ENCODE data around the gene LRRK1. TPM values are rescaled to one million over a fixed set of nuclear protein-coding genes. Genes with fewer than 3 reads are reported as not detected.

The LRRK1 gene
- total and polyA plus RNA-seq, 2 experiments from 2014 or later, result 6.2 to 6.4 TPM

DNA sequence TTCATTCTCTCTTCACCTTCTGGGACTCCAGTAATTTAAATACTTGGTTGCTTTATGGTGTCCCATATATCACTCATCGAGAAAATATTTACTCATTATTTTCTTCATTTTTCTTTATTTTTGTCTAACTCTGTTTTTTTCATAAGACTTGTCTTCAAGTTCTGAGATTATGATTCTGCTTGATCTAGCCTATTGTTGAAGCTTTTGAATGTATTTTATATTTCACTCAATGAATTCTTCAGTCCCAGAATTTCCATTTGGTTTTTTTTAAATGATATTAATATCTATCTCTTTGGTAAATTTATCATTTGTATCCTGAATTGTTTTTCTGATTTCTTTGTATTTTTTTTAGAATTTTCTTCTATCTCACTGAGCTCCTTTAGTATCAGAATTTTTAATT is 117.0 kb downstream of the LRRK1 start:
- Histone ChIP-seq H3K79me2 (ENCODE audit: insufficient read depth) (no peaks in the 10 kb centered on the region), H3K4me2 (ENCODE audit: unreplicated experiment) (no peak overlapping the region), H3K27ac (no peak overlapping the region), H3K27me3 (replicated peaks; ENCODE audit: insufficient read depth) (no peaks in the 10 kb centered on the region), H4K20me1 (ENCODE audit: insufficient read depth) (no peaks in the 10 kb centered on the region), H2AFZ (no peak overlapping the region), H3K4me3 (no peak overlapping the region), H3K9me2 (ENCODE audit: insufficient read depth) (no peaks in the 10 kb centered on the region), H3K4me1 (ENCODE audit: insufficient read depth) (no peaks in the 10 kb centered on the region), H3K36me3 (ENCODE audit: low read depth) (no peaks in the 10 kb centered on the region), H3F3A (ENCODE audit: insufficient read depth) (no peaks in the 10 kb centered on the region), H3K9ac (no peak overlapping the region), H3K9me3 (ENCODE audit: low read depth) (no peaks in the 10 kb centered on the region)
- no peak for DNase-seq
- in situ Hi-C loops (cut with MboI), result no loop called here
- TF ChIP-seq EZH2 (IDR thresholded peaks at IDR 0.05; ENCODE audit: insufficient read depth, poor library complexity, severe bottlenecking) (no peak), EZH2phosphoT487 (IDR thresholded peaks at IDR 0.05; ENCODE audit: insufficient read depth, low read depth) (no peak)
- WGBS, 2 experiments (ENCODE audit: low coverage in 1 of 2, low lambda C conversion rate in 2 of 2, missing lambda C conversion rate in 2 of 2), result 93 to 100% methylated on average over 1 of the region's 1 CpG

GRCh38 chr15:101037090-101037830 is 118.1 kb downstream of the LRRK1 start:
- H3K4me3 ChIP-seq, result no peak overlapping the region
- H3K79me2 ChIP-seq (ENCODE audit: insufficient read depth), result no peaks in the 10 kb centered on the region
- H3K36me3 ChIP-seq (ENCODE audit: low read depth), result no peaks in the 10 kb centered on the region
- no peak overlapping the region for H3K27ac ChIP-seq
- no peak overlapping the region for H2AFZ ChIP-seq
- H3K9ac ChIP-seq, result no peak overlapping the region
- 98 to 100% methylated on average over 3 of the region's 3 CpGs for WGBS, 2 experiments (ENCODE audit: low coverage in 1 of 2, low lambda C conversion rate in 2 of 2, missing lambda C conversion rate in 2 of 2)
- in situ Hi-C loops (cut with MboI), result no loop called here
- H3F3A ChIP-seq (ENCODE audit: insufficient read depth), result no peaks in the 10 kb centered on the region
- no peak overlapping the region for H3K4me2 ChIP-seq (ENCODE audit: unreplicated experiment)
- DNase-seq, result no peak
- no peaks in the 10 kb centered on the region for H3K27me3 ChIP-seq (replicated peaks; ENCODE audit: insufficient read depth)
- H3K9me2 ChIP-seq (ENCODE audit: insufficient read depth), result no peaks in the 10 kb centered on the region
- H3K4me1 ChIP-seq (ENCODE audit: insufficient read depth), result no peaks in the 10 kb centered on the region
- no peaks in the 10 kb centered on the region for H3K9me3 ChIP-seq (ENCODE audit: low read depth)
- H4K20me1 ChIP-seq (ENCODE audit: insufficient read depth), result no peaks in the 10 kb centered on the region
- TF ChIP-seq EZH2 (IDR thresholded peaks at IDR 0.05; ENCODE audit: insufficient read depth, poor library complexity, severe bottlenecking) (no peak), EZH2phosphoT487 (IDR thresholded peaks at IDR 0.05; ENCODE audit: insufficient read depth, low read depth) (no peak)

- Histone ChIP-seq H2AFZ (no peak overlapping the region), H4K20me1 (ENCODE audit: insufficient read depth) (no peaks in the 10 kb centered on the region), H3F3A (ENCODE audit: insufficient read depth) (no peaks in the 10 kb centered on the region), H3K79me2 (ENCODE audit: insufficient read depth) (no peaks in the 10 kb centered on the region), H3K4me1 (ENCODE audit: insufficient read depth) (no peaks in the 10 kb centered on the region), H3K27ac (no peak overlapping the region), H3K9me3 (ENCODE audit: low read depth) (no peaks in the 10 kb centered on the region), H3K36me3 (ENCODE audit: low read depth) (no peaks in the 10 kb centered on the region), H3K27me3 (replicated peaks; ENCODE audit: insufficient read depth) (no peaks in the 10 kb centered on the region), H3K4me3 (no peak overlapping the region), H3K9me2 (ENCODE audit: insufficient read depth) (no peaks in the 10 kb centered on the region), H3K4me2 (ENCODE audit: unreplicated experiment) (no peak overlapping the region), H3K9ac (no peak overlapping the region)
- 84 to 89% methylated on average over 6 of the region's 6 CpGs for WGBS, 2 experiments (ENCODE audit: low coverage in 1 of 2, low lambda C conversion rate in 2 of 2, missing lambda C conversion rate in 2 of 2)
- no peak for DNase-seq
- TF ChIP-seq EZH2phosphoT487 (IDR thresholded peaks at IDR 0.05; ENCODE audit: insufficient read depth, low read depth) (no peak), EZH2 (IDR thresholded peaks at IDR 0.05; ENCODE audit: insufficient read depth, poor library complexity, severe bottlenecking) (no peak)
- in situ Hi-C loops (cut with MboI), result no loop called here
These were observed 119.3 kb downstream of the LRRK1 start for GRCh38 chr15:101038327-101039003.

DNA sequence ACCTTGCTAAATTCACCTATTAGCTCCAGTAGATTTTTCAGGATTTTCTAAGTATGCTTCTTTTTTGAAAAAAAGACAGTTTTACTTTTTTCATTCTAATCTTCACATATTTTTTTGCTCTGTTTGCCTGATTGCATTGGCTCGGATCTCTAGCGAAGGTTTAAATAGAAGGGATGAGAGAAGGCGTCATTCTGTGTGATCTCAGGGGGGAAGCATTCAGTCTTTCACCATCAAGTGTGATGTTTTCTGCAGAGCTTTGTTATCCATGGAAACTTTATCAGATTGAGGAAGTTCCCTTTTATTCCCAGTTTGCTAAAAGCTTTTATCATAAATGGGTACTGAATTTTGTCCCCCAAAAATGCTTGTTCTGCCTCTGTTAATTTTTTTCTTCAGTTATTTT is 120.3 kb downstream of the LRRK1 start:
- Histone ChIP-seq H3K9me2 (ENCODE audit: insufficient read depth) (no peaks in the 10 kb centered on the region), H3K27me3 (replicated peaks; ENCODE audit: insufficient read depth) (no peaks in the 10 kb centered on the region), H3K27ac (no peak overlapping the region), H3K79me2 (ENCODE audit: insufficient read depth) (no peaks in the 10 kb centered on the region), H3K36me3 (ENCODE audit: low read depth) (no peaks in the 10 kb centered on the region), H3K4me2 (ENCODE audit: unreplicated experiment) (no peak overlapping the region), H3K4me3 (no peak overlapping the region), H3F3A (ENCODE audit: insufficient read depth) (no peaks in the 10 kb centered on the region), H3K9ac (no peak overlapping the region), H3K9me3 (ENCODE audit: low read depth) (no peaks in the 10 kb centered on the region), H3K4me1 (ENCODE audit: insufficient read depth) (no peaks in the 10 kb centered on the region), H4K20me1 (ENCODE audit: insufficient read depth) (no peaks in the 10 kb centered on the region), H2AFZ (no peak overlapping the region)
- in situ Hi-C loops (cut with MboI), result no loop called here
- no peak for DNase-seq
- no peak for TF ChIP-seq EZH2phosphoT487 (IDR thresholded peaks at IDR 0.05; ENCODE audit: insufficient read depth, low read depth)
- no peak for TF ChIP-seq EZH2 (IDR thresholded peaks at IDR 0.05; ENCODE audit: insufficient read depth, poor library complexity, severe bottlenecking)
- WGBS, 2 experiments (ENCODE audit: low coverage in 1 of 2, low lambda C conversion rate in 2 of 2, missing lambda C conversion rate in 2 of 2), result 98 to 100% methylated on average over 3 of the region's 3 CpGs
